ENCODE measurements around the gene FBXO42.

GRCh38 chr1:16204216-16204615 is 148.1 kb downstream of the FBXO42 start:
- TF ChIP-seq, protein P1, sequence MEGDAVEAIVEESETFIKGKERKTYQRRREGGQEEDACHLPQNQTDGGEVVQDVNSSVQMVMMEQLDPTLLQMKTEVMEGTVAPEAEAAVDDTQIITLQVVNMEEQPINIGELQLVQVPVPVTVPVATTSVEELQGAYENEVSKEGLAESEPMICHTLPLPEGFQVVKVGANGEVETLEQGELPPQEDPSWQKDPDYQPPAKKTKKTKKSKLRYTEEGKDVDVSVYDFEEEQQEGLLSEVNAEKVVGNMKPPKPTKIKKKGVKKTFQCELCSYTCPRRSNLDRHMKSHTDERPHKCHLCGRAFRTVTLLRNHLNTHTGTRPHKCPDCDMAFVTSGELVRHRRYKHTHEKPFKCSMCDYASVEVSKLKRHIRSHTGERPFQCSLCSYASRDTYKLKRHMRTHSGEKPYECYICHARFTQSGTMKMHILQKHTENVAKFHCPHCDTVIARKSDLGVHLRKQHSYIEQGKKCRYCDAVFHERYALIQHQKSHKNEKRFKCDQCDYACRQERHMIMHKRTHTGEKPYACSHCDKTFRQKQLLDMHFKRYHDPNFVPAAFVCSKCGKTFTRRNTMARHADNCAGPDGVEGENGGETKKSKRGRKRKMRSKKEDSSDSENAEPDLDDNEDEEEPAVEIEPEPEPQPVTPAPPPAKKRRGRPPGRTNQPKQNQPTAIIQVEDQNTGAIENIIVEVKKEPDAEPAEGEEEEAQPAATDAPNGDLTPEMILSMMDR (IDR thresholded peaks at IDR 0.05 in 8 of 11, conservative IDR thresholded peaks at IDR 0.05 in 3 of 11) = no peak
- TF ChIP-seq POLR2AphosphoS5 (IDR thresholded peaks at IDR 0.05) = no peak

All from spleen (tissue), 7 donors.